Measurements from ENCODE around the gene MTFR1L. TPM values are rescaled to one million over a fixed set of nuclear protein-coding genes. Genes with fewer than 3 reads are reported as not detected.

MTFR1L gene
- total RNA-seq, 1 experiment from 2014 or later = 41.7 TPM

DNA sequence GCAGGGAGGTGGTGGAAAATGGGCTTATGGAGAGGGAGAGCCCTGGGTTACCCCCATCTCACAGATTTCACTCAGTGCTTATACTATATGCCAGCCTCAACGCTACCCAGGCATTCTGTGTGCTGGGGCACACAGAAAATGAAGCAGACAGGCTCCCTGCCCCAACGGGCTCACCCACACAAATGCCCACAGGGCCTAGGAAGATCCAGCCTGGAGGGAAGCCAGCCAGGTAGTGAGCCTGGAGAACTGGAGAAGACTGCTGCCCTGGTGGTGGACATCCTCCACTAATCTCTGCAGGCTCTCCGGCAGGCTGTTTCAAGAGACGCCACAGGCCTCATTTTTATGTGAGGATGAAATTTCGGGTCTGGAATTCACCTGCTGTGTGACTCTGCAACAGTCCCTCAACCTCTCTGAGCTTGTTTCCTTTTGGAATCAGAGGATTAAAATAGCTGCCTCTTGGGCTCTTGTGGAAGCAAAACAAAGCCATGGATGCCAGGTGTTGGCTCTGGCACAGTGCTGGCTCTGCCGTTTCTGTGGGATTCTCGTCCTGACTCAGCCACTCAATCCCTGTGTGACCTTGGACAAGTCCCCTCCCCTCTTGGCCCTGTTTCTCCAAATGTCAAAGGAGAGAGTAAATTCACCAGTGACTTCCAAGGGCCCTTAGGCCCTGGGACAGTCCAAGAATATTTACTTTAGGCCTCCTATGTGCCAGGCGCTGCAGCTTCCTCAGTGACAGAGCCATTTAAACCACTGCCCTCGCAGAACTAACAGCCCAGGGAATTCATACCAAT lies 52.1 kb downstream of the MTFR1L start:
- no peaks in the 10 kb centered on the region for H3K9me3 ChIP-seq (ENCODE audit: insufficient read depth, low read depth)
- intact Hi-C loops (cut with micrococcal nuclease; ENCODE audit: unreplicated experiment) = no loop called here
- POLR2A ChIA-PET (ENCODE audit: unreplicated experiment) = no interaction called here
- peaks cover 27% of the 10 kb centered on the region for H3K79me2 ChIP-seq (ENCODE audit: low read depth)
- CTCF ChIA-PET = no interaction called here
- H4K20me1 ChIP-seq (ENCODE audit: insufficient read depth) = no peaks in the 10 kb centered on the region
- TF ChIP-seq EZH2 (IDR thresholded peaks at IDR 0.05; ENCODE audit: low read depth) = no peak
- TF ChIP-seq, protein P1, sequence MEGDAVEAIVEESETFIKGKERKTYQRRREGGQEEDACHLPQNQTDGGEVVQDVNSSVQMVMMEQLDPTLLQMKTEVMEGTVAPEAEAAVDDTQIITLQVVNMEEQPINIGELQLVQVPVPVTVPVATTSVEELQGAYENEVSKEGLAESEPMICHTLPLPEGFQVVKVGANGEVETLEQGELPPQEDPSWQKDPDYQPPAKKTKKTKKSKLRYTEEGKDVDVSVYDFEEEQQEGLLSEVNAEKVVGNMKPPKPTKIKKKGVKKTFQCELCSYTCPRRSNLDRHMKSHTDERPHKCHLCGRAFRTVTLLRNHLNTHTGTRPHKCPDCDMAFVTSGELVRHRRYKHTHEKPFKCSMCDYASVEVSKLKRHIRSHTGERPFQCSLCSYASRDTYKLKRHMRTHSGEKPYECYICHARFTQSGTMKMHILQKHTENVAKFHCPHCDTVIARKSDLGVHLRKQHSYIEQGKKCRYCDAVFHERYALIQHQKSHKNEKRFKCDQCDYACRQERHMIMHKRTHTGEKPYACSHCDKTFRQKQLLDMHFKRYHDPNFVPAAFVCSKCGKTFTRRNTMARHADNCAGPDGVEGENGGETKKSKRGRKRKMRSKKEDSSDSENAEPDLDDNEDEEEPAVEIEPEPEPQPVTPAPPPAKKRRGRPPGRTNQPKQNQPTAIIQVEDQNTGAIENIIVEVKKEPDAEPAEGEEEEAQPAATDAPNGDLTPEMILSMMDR (conservative IDR thresholded peaks at IDR 0.05) = no peak
- BruUV-seq (replicated peaks) = no TSS peak
- no peaks in the 10 kb centered on the region for H3K36me3 ChIP-seq (ENCODE audit: low read depth)
- H3F3A ChIP-seq (ENCODE audit: insufficient read depth, low read depth) = peaks cover 10% of the 10 kb centered on the region
- H2AFZ ChIP-seq = no peak overlapping the region
- DNase-seq = no peak
- no peak overlapping the region for H3K27ac ChIP-seq
- no peak overlapping the region for H3K4me2 ChIP-seq
- no peak overlapping the region for H3K4me3 ChIP-seq
- H3K27me3 ChIP-seq (ENCODE audit: insufficient read depth, low read depth) = no peaks in the 10 kb centered on the region
- H3K9me2 ChIP-seq (ENCODE audit: insufficient read depth) = no peaks in the 10 kb centered on the region
- H3K4me1 ChIP-seq (replicated peaks; ENCODE audit: insufficient read depth) = peaks cover 24% of the 10 kb centered on the region

DNA sequence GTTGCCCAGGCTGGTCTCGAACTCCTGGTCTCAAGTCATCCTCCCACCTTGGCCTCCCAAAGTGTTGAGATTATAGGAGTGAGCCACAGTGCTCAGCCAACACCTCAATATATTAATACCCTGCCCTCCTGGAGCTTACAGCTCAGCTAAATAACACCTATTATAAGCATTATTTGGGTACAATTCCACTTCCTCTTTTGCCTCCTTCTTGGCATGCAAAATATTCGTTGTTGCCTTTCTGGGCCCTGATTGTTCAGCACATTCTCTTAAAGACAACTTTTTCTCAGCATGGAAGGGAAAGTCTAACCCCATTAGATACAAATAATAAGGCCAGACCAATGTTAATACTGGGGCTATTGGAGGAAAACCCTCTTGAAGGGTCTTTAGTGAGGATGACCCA lies 53.0 kb downstream of the MTFR1L start:
- CTCF ChIA-PET = no interaction called here
- intact Hi-C loops (cut with micrococcal nuclease; ENCODE audit: unreplicated experiment) = no loop called here
- no peak overlapping the region for H3K27ac ChIP-seq

DNA sequence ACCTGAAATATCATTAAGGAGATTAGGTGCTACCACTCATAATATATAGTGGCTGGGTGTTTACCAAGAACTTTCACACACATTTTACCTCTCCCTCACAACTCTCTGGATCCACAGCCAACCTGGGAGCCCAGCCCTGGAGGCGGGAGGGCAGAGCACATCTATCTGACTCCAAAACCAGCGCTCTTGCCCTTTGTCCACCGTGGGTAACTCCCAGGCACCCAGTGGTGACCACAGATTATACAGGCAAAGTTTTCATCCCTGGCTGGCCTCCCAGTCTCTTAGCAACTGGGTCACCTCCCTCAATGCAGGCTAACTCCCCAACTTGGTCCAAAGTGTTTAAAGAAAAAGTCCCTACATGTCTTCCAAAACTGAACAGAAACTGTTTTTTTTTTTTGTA lies 53.4 kb downstream of the MTFR1L start:
- H3K4me2 ChIP-seq = peak overlapping the region; percentile 80

More for the DNA sequence above, 53.0 kb downstream of the MTFR1L start:
- Histone ChIP-seq H3K9me2 (ENCODE audit: insufficient read depth) (no peaks in the 10 kb centered on the region), H2AFZ (no peak overlapping the region), H3F3A (ENCODE audit: insufficient read depth, low read depth) (peaks cover 10% of the 10 kb centered on the region), H3K4me1 (replicated peaks; ENCODE audit: insufficient read depth) (peaks cover 27% of the 10 kb centered on the region), H3K79me2 (ENCODE audit: low read depth) (peaks cover 27% of the 10 kb centered on the region), H3K4me3 (no peak overlapping the region), H3K27me3 (ENCODE audit: insufficient read depth, low read depth) (no peaks in the 10 kb centered on the region), H3K4me2 (peak overlapping the region; percentile 80; the same call in 1 of the 2 replicates), H4K20me1 (ENCODE audit: insufficient read depth) (no peaks in the 10 kb centered on the region), H3K9me3 (ENCODE audit: insufficient read depth, low read depth) (no peaks in the 10 kb centered on the region), H3K36me3 (ENCODE audit: low read depth) (no peaks in the 10 kb centered on the region)
- no TSS peak for BruUV-seq (replicated peaks)
- no peak for DNase-seq
- no peak for TF ChIP-seq EZH2 (IDR thresholded peaks at IDR 0.05; ENCODE audit: low read depth)
- TF ChIP-seq, protein P1 (conservative IDR thresholded peaks at IDR 0.05) = no peak
- POLR2A ChIA-PET (ENCODE audit: unreplicated experiment) = no interaction called here

More for the DNA sequence above, 53.4 kb downstream of the MTFR1L start:
- no peaks in the 10 kb centered on the region for H3K9me3 ChIP-seq (ENCODE audit: insufficient read depth, low read depth)
- CTCF ChIA-PET = no interaction called here
- peaks cover 27% of the 10 kb centered on the region for H3K4me1 ChIP-seq (replicated peaks; ENCODE audit: insufficient read depth)
- POLR2A ChIA-PET (ENCODE audit: unreplicated experiment) = no interaction called here
- intact Hi-C loops (cut with micrococcal nuclease; ENCODE audit: unreplicated experiment) = no loop called here
- peaks cover 10% of the 10 kb centered on the region for H3F3A ChIP-seq (ENCODE audit: insufficient read depth, low read depth)
- no peaks in the 10 kb centered on the region for H3K9me2 ChIP-seq (ENCODE audit: insufficient read depth)
- no TSS peak for BruUV-seq (replicated peaks)
- H3K4me3 ChIP-seq = no peak overlapping the region
- no peaks in the 10 kb centered on the region for H3K27me3 ChIP-seq (ENCODE audit: insufficient read depth, low read depth)
- H3K36me3 ChIP-seq (ENCODE audit: low read depth) = no peaks in the 10 kb centered on the region
- no peak overlapping the region for H3K27ac ChIP-seq
- no peak overlapping the region for H2AFZ ChIP-seq
- H4K20me1 ChIP-seq (ENCODE audit: insufficient read depth) = no peaks in the 10 kb centered on the region
- TF ChIP-seq EZH2 (IDR thresholded peaks at IDR 0.05; ENCODE audit: low read depth) = no peak
- TF ChIP-seq, protein P1 (conservative IDR thresholded peaks at IDR 0.05) = no peak
- peaks cover 27% of the 10 kb centered on the region for H3K79me2 ChIP-seq (ENCODE audit: low read depth)
- DNase-seq = no peak
